HT1080 (cell line): ENCODE results near the gene COX6B2. TPM values are rescaled to one million over a fixed set of nuclear protein-coding genes. Genes with fewer than 3 reads are reported as not detected.

ENCODE experiments used
- DNase-seq: peaks from one replicate; pipeline ENCODE4 v3.0.0-alpha.2; 2015; ENCODE audit warnings: low read depth
- total RNA-seq: library from RNA; depleted of rRNA; stranded (reverse); fragments of >200 nt; shearing (Covaris generic); gene quantifications from 2 replicates; pipeline ENCODE4 v1.2.3, GENCODE V29; 2014

Gene COX6B2
- total RNA-seq, 1 experiment from 2014 or later: not detected

DNA sequence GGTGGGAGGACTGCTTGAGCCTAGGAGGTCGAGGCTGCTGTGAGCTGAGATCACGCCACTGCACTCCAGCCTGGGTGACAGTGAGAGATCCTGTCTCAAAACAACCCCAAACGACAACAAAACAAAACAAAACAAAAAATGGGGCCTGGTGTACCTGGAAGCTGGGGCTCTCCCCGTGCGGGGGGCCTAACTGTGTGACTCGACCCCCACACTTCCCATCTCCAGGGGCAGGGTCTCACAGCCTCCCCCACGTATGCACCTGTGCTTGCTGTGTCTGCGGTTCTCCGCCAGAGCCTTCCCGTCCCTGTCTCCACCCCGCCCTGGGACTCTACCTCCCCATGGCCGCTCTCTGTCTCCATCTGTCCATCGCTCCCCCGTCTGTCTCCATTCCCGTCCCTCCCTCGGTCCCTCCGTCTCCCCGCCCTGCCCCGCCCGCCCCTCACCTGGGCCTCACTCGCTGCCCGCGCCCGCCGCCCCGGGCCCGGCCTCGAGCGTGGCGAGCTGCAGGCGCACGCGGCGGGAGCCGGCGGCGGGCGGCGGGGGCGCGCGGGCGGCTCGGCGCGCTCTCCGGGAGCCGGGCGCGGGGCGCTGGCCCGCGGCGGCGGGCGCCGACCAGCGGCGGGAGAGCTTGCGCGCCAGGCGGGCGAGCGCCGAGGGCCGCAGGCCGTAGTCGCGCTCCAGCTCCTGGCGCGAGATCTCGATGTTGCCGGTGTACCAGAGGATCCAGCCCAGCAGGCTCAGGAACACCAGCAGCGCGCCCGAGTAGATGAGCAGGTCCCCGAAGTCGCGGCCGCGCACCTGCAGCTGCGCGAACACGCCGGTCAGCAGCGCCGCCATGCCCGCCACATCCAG is 29.0 kb upstream of the COX6B2 start:
- no peak for DNase-seq

DNA sequence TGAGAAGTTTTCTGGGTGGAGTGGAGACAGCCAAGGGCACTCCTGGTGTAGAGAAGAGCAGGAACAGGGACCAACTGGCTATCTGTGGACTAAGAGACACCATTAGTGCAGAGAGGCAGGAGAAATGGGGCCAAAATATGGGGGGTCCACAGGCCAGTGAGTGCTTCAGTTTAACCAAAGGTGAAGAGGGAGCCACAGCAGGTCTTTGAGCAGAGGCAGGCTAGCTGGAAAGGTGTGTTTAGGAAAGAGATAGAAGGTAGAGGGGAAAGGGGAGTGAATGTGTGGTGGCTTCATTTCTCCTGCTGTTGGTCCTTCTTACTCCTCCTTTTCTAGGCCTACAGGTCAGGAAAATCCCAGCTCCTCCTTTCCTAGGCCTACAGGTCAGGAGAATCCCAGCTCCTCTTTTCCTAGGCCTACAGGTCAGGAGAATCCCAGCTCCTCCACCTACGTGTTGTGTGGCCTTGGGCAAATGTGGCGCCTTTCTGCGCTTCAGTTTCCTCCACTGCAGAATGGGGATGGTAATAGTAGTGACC is 28.1 kb upstream of the COX6B2 start:
- no peak for DNase-seq

DNA sequence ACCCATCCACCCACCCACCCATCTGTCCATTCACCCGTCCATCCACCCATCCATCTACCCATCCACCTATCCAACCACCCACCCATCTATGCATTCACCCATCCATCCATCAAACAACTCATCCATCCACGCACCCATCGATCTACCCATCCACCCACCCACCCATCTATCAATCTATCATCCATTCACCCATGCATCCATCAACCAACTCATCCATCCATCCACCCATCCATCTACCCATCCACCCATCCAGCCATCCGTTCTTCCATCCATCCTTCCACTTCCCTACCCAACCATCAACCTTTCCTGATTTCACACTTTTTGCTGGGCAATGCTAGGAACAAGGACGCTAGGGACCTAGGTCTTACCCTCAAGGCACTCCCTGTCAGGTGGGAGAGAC is 27.5 kb upstream of the COX6B2 start:
- DNase-seq: no peak

DNA sequence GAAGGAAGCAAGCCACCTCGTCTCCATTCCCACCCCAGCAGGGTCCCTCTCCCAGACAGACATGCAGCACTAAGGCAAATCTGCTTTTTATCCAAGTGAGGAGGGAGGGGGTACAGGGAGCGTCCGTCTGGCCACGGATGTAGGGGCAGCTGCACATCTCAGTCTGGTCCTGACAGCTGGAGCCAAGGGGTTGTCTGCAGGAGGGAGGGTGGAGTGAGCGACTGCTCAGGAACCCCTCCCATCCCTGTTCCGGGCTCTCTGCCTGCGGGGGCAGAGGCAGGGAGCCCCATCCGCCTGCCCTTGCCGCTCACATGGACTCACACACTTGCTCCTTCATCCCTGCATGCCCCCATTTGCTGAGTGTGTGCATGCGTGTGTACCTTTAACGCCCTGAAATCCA is 24.7 kb upstream of the COX6B2 start:
- no peak for DNase-seq

DNA sequence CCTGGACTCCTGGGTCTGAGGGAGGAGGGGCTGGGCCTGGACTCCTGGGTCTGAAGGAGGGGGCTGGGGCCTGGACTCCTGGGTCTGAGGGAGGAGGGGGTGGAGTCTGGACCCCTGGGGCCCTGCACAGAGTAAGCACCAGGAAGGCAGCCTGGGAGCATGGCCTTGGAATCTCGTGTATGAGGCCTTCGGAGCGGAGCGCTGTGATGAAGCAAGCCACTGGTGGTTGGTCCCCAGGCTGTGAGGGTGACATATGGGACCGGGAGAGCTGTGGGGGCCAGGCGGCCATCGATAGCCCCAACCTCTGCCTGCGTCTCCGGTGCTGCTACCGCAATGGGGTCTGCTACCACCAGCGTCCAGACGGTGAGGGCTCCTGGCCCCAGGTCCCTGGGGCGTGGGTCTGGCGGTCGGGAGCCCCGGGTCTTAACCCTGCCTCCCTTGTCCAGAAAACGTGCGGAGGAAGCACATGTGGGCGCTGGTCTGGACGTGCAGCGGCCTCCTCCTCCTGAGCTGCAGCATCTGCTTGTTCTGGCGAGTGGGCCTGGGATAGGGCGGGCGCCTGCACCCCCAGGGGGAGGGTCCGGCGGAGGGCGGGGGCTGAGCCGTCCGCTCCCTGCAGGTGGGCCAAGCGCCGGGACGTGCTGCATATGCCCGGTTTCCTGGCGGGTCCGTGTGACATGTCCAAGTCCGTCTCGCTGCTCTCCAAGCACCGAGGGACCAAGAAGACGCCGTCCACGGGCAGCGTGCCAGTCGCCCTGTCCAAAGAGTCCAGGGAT is 23.0 kb upstream of the COX6B2 start:
- DNase-seq: no peak

DNA sequence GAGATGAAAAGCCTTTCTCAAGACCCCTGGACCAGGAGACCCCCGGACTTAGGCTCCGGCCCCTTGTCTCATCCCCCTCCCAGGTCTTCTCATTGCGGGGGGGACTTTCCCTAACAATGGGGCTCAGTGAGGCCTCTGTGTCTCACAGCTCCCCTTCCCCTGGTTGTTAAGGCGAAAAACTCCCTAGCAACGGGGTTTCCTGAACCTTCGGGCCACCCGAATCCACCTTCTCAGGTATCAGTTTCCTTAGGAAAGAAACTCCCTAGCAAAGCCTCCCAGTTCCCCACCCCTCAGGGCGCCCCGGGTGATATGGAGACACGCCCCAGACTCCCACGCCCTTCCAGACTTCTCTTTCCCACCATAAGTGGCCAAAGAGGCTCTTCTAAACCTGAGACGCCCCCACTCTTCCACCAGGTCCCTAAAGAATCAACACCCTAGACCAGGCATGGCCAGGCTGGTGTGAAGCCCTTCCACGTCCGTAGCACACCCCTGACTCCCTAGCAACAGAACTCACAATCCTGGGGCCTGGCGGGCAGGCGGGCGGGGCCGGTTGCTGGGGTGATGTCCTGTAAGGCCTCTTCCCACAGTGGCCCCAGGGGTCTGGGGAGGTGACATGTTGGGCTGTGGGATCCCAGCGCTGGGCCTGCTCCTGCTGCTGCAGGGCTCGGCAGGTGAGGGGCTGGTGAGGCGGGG is 21.9 kb upstream of the COX6B2 start, which contains the start of gene TMEM190:
Gene TMEM190 (plus strand): TSS at position 586 of the 693 bp plus-strand sequence. CDS start 28 bp downstream, at position 614.
- no peak for DNase-seq

DNA sequence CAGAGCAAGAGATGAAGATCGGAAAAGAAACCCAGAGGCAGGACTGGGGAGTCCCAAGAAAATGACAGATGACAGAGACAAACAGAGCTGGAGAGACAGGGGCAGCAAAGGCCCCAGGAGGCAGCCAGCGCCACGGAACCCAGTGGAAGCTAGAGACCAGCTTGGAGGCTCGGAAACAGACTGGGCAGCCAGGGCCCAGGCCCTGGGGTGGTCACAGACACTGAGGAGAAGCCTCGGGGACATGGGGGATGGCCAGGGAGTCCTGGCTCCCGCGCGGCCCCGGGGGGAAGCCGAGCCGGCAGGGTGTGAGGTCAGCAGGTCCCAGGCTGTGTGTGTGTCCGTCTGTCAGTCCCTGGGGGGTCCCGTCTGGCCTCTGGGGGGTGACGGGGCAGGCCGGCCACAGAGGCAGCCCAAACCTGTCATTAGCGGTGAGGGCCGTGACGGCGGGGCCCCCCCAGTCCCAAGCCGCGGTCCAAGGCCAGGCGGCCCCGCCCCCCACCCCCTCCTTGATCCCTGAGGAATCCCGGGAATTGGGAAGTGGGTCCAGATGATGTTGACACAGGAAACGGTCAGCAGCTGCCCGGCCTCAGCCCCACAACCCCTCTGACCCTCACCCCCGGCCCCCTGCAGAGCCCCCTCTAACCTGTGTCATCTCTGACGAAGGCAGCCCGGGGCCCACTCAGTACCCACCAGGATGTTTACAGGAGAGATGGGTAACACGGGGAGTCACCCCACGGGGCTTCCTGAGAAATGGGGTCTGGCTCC is 19.7 kb upstream of the COX6B2 start:
- DNase-seq: no peak

DNA sequence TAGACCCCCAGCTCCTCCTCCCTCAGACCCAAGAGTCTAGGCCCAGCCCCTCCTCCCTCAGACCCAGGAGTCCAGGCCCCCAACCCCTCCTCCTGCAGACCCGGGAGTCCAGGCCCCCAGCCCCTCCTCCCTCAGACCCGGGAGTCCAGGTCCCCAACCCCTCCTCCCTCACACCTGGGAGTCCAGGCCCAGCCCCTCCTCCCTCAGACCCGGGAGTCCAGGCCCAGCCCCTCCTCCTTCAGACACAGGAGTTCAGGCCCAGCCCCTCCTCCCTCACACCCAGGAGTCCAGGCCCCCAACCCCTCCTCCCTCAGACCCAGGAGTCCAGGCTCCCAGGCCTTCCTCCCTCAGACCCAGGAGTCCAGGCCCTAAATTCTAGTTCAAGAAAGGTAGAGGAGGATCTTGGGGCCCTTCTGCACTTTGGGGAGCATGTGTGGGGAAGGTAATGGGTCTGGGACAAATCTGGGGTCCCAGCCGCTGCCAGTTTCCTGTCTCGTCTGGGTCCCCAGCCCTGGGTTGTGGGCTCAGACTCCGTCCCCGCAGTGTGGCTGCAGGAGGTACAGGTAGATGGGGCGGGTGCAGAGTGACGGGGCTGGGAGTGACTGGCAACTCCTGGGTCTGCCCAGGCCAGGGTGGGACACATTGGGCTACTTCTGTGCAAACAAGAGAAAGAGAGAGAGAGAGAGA is 18.9 kb upstream of the COX6B2 start:
- DNase-seq: no peak

DNA sequence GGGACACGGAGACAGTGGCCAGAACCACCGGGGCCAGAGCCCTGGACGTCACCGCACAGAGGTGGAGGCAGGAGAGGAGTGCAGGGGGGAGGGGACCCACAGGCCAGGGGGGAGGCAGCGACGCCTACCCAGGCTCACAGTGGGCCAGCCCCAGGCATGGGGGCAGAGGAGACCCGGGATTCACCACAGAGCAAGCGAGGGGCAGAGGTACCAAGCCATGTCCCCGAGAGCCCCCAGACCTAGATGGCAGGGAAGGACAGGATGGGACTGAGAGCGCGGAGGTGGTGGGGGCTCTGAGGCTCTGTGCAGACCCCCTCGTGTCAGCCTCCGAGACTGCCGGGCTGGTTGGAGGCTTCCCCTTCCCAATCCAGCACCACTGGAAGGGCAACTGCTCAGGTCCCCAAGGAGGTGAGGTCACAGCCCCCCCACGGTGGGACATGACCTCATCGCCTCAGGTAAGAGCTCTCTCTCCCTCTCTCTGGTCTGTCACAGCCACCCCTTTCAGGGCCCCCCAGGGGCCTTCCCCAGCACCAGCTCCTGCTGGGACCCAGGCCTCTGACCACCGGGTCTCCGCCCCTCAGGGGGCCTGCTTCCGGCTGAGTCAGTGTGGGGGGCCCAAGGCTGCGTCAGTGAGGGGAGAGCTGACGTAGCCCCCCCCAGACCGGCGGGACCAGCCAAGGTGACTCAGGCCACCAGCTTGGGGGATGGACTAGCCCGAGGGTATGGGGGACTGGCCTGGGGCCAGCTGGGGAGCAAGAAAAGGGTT is 18.0 kb upstream of the COX6B2 start:
- peak; percentile 76 for DNase-seq

DNA sequence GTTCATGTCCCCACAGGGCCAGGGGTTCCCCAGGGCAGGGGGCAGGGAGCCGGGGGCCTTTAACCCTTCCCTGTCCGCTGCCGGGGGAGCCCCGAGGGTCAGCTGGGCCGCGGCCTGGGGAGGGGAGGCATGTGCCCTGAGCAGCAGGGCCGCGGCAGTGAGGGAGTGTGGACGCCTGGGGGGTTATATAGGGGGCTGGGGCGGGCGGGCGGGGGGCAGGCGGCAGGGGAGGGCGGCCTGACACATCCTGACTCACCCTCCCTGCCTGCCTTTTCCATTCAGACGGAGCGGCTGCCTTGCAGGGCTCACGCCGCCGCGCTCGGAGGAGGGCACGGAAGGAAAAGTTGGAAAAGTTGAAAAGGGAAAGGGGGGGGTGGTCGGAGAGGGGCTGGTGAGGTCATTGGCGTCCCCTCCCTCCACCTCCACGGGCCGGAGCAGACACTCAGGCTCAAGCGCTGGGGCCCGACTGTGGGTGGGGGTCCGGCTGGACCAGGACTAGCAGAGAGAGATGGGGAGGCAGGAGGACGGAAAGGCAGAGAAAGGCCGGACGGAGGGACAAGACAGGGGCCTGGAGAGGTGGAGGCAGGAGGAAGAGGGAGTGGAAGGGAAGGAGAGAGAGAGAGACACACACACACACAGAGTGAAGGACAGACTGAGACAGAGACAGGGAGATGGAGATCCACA is 15.9 kb upstream of the COX6B2 start, which contains the start of gene IL11:
Gene IL11 (minus strand): TSS at position 159 of the 684 bp plus-strand sequence. CDS start 153 bp downstream, at position 6.
- peak; percentile 74 for DNase-seq

DNA sequence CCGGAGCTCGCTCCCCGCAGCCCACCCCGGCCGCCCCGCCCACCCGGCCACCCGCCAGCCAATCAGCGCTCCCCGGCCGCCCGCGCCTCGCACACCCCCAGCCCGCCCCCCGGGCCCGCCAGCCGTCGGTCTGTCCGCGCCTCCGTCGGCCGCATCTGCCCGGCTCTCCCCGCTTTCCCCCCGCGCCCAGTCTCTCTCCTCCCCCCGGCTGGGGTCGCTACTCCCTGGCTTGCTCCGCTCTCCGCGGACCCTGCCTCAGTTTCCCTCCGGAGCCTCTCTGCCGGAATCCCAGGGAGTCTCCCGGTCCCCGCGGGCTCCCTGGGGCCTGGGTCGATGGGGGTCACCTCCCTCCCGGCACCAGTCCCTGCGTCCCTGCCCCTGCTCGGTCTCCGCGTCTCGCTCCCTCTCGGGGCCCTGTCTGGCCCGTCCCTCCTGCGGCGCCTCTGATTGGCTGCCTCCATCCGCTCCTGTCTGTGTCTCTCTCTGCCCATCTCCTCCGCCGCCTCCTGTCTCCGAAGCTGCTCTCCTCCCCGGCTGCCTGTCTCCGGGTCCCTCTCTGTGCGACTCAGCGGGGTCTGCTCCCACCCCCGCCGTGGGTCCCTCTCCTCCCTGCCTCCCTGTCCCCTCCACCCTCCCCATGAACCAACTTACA is 15.3 kb upstream of the COX6B2 start:
- DNase-seq: peak; percentile 76

DNA sequence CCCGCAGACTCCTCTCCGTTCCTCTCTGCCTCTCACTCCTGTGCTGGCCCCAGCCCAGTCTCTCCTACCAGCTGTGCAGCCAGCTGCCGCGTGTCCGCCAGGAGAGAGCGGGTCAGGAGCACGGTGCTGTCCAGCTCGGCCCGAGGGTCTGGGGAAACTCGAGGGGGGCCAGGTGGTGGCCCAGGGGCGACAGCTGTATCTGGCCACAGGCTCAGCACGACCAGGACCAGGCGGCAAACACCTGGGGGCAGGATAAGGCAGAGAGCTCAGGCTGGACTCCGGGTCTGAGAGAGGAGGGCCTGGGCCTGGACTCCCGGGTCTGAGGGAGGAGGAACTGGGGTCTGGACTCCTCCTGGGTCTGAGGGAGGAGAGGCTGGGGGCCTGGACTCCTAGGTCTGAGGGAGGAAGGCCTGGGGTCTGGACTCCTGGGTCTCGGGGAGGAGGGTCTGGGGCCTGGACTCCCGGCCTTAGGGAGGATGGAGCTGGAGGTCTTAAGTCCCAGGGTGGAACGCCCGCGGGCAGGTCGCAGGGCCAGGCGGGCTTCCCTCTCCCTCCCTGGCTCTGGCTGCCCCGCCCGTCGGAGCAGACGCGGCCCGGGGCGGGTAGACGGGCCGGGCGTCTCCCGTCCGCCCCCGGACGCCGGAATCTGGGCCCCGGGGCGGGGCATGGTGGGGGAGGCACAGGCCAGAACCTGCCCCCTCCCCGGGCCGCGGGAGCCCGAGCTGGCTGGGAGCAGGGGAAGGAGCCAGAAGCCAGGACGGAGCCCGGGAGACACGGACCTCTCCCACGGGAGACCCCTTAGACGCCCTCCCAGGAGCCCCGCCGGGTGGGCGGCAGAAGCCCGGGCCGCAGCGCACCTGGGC is 14.4 kb upstream of the COX6B2 start:
- DNase-seq: peak; percentile 46

DNA sequence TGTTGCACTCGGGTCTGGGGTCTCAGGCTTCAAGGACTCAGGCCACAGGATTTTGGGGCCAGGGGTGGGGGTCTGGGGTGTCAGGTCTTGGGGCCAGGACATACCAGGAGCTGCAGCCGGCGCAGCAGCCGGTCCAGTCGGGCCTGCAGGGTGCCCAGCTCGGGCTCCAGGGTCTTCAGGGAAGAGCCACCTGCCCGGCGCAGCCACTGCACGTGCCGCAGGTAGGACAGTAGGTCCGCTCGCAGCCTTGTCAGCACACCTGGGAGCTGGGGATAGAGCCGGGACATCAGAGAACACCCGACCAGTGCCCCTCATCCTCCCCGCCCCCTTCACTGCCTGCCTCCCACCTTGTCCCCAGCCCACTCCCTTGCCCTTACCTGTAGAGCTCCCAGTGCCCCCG is 13.6 kb upstream of the COX6B2 start:
- DNase-seq: no peak

DNA sequence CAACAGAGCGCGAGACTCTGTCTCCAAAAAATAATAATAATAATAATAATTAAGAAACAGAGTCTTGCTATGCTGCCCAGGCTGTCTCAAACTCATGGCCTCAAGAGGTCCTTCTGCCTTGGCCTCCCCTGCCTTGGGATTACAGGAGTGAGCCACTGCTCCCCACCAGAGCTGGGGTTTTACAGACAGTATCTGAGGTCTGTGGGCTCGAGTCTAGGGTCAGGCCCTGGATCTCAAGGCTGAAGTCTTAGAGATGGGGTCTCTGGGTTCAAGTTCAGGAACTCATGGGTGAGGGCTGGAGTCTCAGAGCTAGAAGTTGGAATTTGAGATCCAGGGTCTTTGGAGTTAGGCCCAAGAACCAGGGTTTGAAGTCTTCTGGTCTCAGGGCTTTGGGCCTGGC is 12.3 kb upstream of the COX6B2 start:
- no peak for DNase-seq

DNA sequence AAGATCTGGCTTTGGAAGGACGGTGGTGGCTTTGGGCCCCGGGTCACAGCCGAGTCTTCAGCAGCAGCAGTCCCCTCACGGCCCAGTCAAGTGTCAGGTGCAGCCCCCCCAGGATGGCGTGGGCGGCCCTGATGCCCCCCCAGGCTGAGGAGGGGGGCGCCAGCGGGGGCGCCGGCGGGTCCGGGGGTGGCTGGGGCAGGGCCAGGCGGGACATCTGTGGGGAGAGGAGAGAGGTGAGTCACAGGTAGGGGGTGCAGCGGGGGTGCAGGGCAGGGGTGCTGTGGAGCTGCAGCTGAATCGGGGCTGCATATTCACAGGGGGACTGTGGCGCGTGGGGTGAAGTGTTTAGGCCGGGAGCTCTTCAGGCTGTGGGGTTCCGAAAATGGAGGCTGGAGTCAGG is 11.4 kb upstream of the COX6B2 start:
- DNase-seq: no peak

DNA sequence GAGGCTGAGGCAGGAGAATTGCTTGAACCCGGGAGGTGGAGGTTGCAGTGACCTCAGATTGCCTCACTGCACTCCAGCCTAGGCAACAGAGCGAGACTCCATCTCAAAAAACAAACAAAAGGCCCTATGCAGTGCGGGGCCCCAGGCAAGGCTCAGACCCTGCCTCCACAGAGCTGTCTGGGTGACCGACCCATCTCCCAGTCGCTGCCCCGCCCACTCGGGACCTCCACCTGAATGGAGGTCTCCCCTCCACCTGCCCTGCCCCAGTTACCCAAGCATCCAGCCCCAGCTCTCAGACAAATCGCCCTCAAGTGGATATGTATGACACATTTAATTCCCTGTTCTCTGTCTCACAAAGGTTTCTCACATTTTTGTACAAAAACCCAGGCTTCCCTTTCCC is 10.7 kb upstream of the COX6B2 start:
- DNase-seq: no peak

DNA sequence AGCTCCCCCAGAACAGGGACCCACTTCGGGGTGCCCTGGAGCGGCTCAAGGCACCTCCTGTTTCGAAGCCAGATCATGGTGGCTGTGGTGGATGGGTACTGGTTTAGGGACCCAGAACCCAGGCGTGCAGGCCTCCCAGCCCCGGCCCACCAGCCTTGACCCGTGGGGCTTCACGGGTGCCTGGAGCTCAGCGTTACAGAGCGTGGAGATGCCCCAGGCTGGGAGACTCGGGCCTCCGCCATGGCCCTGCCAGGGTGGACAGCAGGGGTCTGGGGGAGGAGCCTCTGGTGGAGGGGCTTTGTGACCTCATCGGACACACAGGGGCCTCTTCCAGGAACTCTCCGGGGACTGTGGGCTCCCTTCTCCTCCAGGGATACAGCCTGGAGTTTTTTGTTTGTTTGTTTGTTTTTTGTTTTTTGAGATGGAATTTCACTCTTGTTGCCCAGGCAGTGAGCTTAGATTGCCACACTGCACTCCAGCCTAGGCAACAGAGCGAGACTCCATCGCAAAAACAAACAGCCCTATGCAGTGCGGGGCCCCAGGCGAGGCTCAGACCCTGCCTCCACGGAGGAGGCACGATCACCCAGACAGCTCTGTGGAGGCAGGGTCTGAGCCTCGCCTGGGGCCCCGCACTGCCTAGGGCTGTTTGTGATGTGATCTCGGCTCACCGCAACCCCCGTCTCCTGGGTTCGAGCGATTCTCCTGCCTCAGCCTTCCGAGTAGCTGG is 8.6 kb upstream of the COX6B2 start, which contains the start of gene GARIN5B:
Gene GARIN5B (minus strand): TSS at position 271 of the 727 bp plus-strand sequence. CDS start 194 bp downstream, at position 77.
- DNase-seq: no peak
